ENCODE measurements around the gene POLR2J. TPM values are rescaled to one million over a fixed set of nuclear protein-coding genes. Genes with fewer than 3 reads are reported as not detected.

Gene POLR2J
- polyA plus RNA-seq, 1 donor (not counting 4 experiments of a cell fraction or from before 2014, with no cell fraction given), result 65.0 TPM

DNA sequence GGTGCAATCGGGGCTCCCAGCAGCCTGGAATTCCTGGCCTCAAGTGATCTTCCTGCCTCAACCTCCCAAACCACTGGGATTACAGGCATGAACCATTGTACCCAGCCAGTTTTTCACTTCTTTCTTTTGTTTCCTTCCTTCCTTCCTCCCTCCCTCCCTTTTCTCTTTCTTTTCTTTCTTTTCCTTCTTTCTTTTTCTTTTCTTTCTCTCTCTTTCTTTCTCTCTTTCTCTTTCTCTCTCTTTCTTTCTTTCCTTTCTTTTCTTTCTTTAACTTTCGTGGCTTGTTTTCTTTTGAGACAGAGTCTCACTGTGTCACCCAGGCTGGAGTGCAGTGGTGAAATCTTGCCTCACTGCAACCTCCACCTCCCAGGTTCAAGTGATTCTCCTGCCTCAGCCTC, 33.0 kb downstream of the POLR2J start:
- H3K9me3 ChIP-seq (ENCODE audit: control insufficient read depth, low read depth, low read length), result no peaks in the 10 kb centered on the region
- dilution Hi-C loops (cut with MboI; ENCODE audit: extremely low pct_ligation_motif_present, low sequenced_read_pairs), result no loop called here
- DNase-seq (ENCODE audit: low read depth, low spot score) (no peak), FAIRE-seq (no peak)
- H3K27ac ChIP-seq (ENCODE audit: control insufficient read depth, insufficient read depth, low read length), result no peak overlapping the region
- H3K4me1 ChIP-seq (ENCODE audit: control insufficient read depth, extremely low read depth, insufficient read depth, low read length), result no peaks in the 10 kb centered on the region
- no peaks in the 10 kb centered on the region for H3K9me1 ChIP-seq (ENCODE audit: control insufficient read depth, extremely low read depth, insufficient read depth, low read length)
- no peaks in the 10 kb centered on the region for H3K36me3 ChIP-seq (ENCODE audit: control insufficient read depth in 2 of 2, extremely low read depth in 1 of 2, insufficient read depth in 2 of 2, low read length in 2 of 2)
- H2AFZ ChIP-seq (ENCODE audit: control insufficient read depth, low read length), result no peak overlapping the region
- H3K4me2 ChIP-seq (ENCODE audit: control insufficient read depth, extremely low read depth, insufficient read depth, low read depth, low read length), result no peak overlapping the region
- TF ChIP-seq, protein P1, sequence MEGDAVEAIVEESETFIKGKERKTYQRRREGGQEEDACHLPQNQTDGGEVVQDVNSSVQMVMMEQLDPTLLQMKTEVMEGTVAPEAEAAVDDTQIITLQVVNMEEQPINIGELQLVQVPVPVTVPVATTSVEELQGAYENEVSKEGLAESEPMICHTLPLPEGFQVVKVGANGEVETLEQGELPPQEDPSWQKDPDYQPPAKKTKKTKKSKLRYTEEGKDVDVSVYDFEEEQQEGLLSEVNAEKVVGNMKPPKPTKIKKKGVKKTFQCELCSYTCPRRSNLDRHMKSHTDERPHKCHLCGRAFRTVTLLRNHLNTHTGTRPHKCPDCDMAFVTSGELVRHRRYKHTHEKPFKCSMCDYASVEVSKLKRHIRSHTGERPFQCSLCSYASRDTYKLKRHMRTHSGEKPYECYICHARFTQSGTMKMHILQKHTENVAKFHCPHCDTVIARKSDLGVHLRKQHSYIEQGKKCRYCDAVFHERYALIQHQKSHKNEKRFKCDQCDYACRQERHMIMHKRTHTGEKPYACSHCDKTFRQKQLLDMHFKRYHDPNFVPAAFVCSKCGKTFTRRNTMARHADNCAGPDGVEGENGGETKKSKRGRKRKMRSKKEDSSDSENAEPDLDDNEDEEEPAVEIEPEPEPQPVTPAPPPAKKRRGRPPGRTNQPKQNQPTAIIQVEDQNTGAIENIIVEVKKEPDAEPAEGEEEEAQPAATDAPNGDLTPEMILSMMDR (optimal IDR thresholded peaks at IDR 0.05 in 1 of 3, IDR thresholded peaks at IDR 0.05 in 1 of 3, conservative IDR thresholded peaks at IDR 0.05 in 1 of 3; ENCODE audit: extremely low read depth in 1 of 3, insufficient read depth in 2 of 3, low read length in 3 of 3), result no peak
- TF ChIP-seq EZH2 (IDR thresholded peaks at IDR 0.05; ENCODE audit: low read length), result no peak
- no peaks in the 10 kb centered on the region for H4K20me1 ChIP-seq (ENCODE audit: control insufficient read depth, extremely low read depth, insufficient read depth, low read length)
- no peak overlapping the region for H3K4me3 ChIP-seq (ENCODE audit: control insufficient read depth in 2 of 3, extremely low read depth in 1 of 3, insufficient read depth in 2 of 3, low read depth in 1 of 3, low read length in 3 of 3)
- no peaks in the 10 kb centered on the region for H3K27me3 ChIP-seq (ENCODE audit: control insufficient read depth, extremely low read depth, insufficient read depth, low read length)
- no peaks in the 10 kb centered on the region for H3K79me2 ChIP-seq (ENCODE audit: control insufficient read depth, insufficient read depth, low read length)
- H3K9ac ChIP-seq (ENCODE audit: control insufficient read depth, extremely low read depth, insufficient read depth, low read length), result no peak overlapping the region

DNA sequence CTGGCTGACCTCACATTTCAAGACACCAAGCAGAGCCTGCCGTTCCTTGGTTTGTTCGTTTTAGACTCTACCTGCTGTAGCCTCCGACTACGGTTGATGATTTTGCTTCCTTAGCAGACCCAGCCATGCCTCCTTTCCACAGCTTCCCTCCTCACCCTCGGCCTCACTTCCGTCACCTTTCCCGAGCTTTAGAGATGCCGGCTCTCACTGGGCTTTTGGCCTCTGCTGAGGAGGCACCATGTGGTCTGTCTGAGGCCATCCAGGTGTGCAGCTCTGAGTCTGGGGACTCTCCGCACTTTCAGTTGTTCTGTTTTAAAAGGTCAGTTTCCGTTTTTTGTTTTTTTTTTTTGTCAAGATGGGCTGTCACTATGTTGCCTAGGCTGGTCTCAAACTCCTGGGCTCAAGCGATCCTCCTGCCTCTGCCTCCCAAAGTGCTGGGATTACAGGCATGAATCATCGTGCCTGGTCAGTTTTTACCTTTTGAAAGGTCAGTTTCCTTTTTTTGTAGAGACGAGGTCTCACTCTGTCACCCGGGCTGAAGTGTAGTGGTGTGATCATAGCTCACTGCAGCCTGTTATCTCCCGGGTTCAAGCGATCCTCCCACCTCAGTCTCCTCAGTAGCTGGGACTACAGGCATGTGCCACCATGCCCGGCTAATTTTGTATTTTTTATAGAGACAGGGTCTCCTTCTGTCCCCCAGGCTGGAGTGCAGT, 33.6 kb downstream of the POLR2J start:
- no peaks in the 10 kb centered on the region for H4K20me1 ChIP-seq (ENCODE audit: control insufficient read depth, extremely low read depth, insufficient read depth, low read length)
- no peak overlapping the region for H3K9ac ChIP-seq (ENCODE audit: control insufficient read depth, extremely low read depth, insufficient read depth, low read length)
- H3K4me1 ChIP-seq (ENCODE audit: control insufficient read depth, extremely low read depth, insufficient read depth, low read length), result peaks cover 4% of the 10 kb centered on the region
- H2AFZ ChIP-seq (ENCODE audit: control insufficient read depth, low read length), result no peak overlapping the region
- dilution Hi-C loops (cut with MboI; ENCODE audit: extremely low pct_ligation_motif_present, low sequenced_read_pairs), result no loop called here
- no peaks in the 10 kb centered on the region for H3K36me3 ChIP-seq (ENCODE audit: control insufficient read depth in 2 of 2, extremely low read depth in 1 of 2, insufficient read depth in 2 of 2, low read length in 2 of 2)
- no peaks in the 10 kb centered on the region for H3K9me3 ChIP-seq (ENCODE audit: control insufficient read depth, low read depth, low read length)
- FAIRE-seq, result no peak
- H3K4me3 ChIP-seq (ENCODE audit: control insufficient read depth in 2 of 3, extremely low read depth in 1 of 3, insufficient read depth in 2 of 3, low read depth in 1 of 3, low read length in 3 of 3), result no peak overlapping the region
- no peak for TF ChIP-seq EZH2 (IDR thresholded peaks at IDR 0.05; ENCODE audit: low read length)
- TF ChIP-seq, protein P1 (optimal IDR thresholded peaks at IDR 0.05 in 1 of 3, IDR thresholded peaks at IDR 0.05 in 1 of 3, conservative IDR thresholded peaks at IDR 0.05 in 1 of 3; ENCODE audit: extremely low read depth in 1 of 3, insufficient read depth in 2 of 3, low read length in 3 of 3), result no peak
- H3K27ac ChIP-seq (ENCODE audit: control insufficient read depth, insufficient read depth, low read length), result no peak overlapping the region
- H3K9me1 ChIP-seq (ENCODE audit: control insufficient read depth, extremely low read depth, insufficient read depth, low read length), result no peaks in the 10 kb centered on the region
- H3K79me2 ChIP-seq (ENCODE audit: control insufficient read depth, insufficient read depth, low read length), result no peaks in the 10 kb centered on the region
- H3K27me3 ChIP-seq (ENCODE audit: control insufficient read depth, extremely low read depth, insufficient read depth, low read length), result no peaks in the 10 kb centered on the region
- no peak for DNase-seq (ENCODE audit: low read depth, low spot score)
- no peak overlapping the region for H3K4me2 ChIP-seq (ENCODE audit: control insufficient read depth, extremely low read depth, insufficient read depth, low read depth, low read length)
